Thyroid gland (tissue), 4 donors: ENCODE results near the gene MINK1.

ENCODE experiments used
- CTCF ChIP-seq, 6 experiments: fragments of 200-600 bp in 3 of 6; fragments of 450-650 bp in 3 of 6; sonication (generic) in 3 of 6; IDR thresholded peaks; one replicate each; pipeline ENCODE4 v1.5.1; 2016 to 2019; ENCODE audit warnings: antibody characterized with exemption in 6 of 6, mild to moderate bottlenecking in 2 of 6, inconsistent platforms in 1 of 6, moderate library complexity in 1 of 6
- POLR2A ChIP-seq, 2 donors: fragments of 450-650 bp; IDR thresholded peaks; one replicate each; pipeline ENCODE4 v1.6.1; 2017; ENCODE audit warnings: antibody characterized with exemption in 2 of 2, mild to moderate bottlenecking in 2 of 2, moderate library complexity in 1 of 2

GRCh38 chr17:4790705-4791088 lies 42.4 kb upstream of the MINK1 start:
- TF ChIP-seq CTCF (IDR thresholded peaks at IDR 0.05) = no peak
- no peak for TF ChIP-seq POLR2A (IDR thresholded peaks at IDR 0.05)
